Left ventricle myocardium inferior (tissue), 1 donor: Measurements from ENCODE around the gene GPR78. TPM values are rescaled to one million over a fixed set of nuclear protein-coding genes. Genes with fewer than 3 reads are reported as not detected.

Source experiments
- DNase-seq: peaks from one replicate; pipeline ENCODE4 v3.0.0-alpha.2; 2020
- H3K27ac ChIP-seq: fragments of 200-600 bp; replicated peaks from 2 replicates; pipeline ENCODE4 v1.8.0; 2021
- H3K27me3 ChIP-seq: fragments of 200-600 bp; 2 replicates; pipeline ENCODE4 v1.8.0; 2021; ENCODE audit warnings: low read depth
- H3K36me3 ChIP-seq: fragments of 200-600 bp; 2 replicates; pipeline ENCODE4 v1.8.0; 2021
- H3K4me1 ChIP-seq: fragments of 200-600 bp; 2 replicates; pipeline ENCODE4 v1.8.0; 2021
- H3K4me3 ChIP-seq: fragments of 200-600 bp; 2 replicates; pipeline ENCODE4 v1.8.0; 2021; ENCODE audit warnings: mild to moderate bottlenecking, moderate library complexity
- H3K9me3 ChIP-seq: fragments of 200-600 bp; replicated peaks from 2 replicates; pipeline ENCODE4 v1.8.0; 2021
- intact Hi-C: fragments of 100-400 bp; cut with micrococcal nuclease; formaldehyde crosslinking; loops from one replicate; pipeline ENCODE4 v1.11.0; 2022
- total RNA-seq: library from RNA; stranded (reverse); fragmentation: NEBNext Ultra II Directional; extraction: Animal tissue kit (Norgen Biotek cat#: 25700); gene quantifications from one replicate; pipeline ENCODE4 v1.2.1, GENCODE V29; 2021
- TF ChIP-seq, protein P1 (sequence below): fragments of 200-600 bp; IDR thresholded peaks from 2 replicates; pipeline ENCODE4 v1.8.0; 2021; ENCODE audit warnings: antibody characterized with exemption, mild to moderate bottlenecking, borderline replicate concordance
- donor health status: DM: no; HTN: yes; CAD: no; lungs with severe emphysema.

GPR78 gene
- total RNA-seq, 1 donor from 2014 or later: not detected

DNA sequence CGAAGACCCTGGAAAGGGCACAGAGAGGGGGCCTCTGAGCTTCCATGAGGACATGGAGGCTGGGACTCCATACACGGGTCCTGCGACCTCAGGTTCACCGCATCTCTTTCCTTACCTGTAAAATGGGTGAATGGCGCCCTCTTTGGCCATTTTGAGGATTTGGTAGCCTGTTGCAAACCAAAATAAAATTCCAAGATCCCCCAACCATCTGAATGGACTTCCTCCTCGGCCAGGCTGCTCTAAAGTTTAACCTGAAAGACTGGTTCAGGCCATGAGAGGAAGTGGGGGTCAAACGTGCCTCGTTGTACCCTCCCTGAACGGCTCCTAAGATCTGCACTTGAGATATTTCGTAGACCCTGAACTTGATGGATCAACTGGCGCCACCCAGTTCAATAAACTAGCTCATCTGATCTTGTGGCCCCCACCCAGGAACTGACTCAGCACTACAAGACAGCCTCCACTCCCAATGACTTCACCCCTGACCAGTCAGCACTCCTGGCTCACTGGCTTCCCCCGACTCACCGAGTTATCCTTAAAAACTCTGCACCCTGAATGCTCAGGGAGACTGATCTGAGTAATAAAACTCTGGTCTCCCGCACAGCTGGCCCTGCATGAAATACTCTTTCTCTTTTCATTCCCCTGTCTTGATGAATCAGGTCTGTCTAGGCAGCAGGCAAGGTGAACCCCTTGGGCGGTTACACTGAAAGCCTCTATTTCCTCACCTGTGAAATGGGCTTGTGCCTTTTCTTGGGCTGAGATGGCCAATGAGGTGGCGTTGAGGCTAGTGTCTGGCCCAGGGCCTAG is 32.9 kb upstream of the GPR78 start:
- no peak for DNase-seq
- H3K27ac ChIP-seq: no peak overlapping the region
- H3K9me3 ChIP-seq: peaks cover 4% of the 10 kb centered on the region
- H3K4me1 ChIP-seq: no peaks in the 10 kb centered on the region
- peaks cover 51% of the 10 kb centered on the region for H3K27me3 ChIP-seq
- no peaks in the 10 kb centered on the region for H3K36me3 ChIP-seq
- intact Hi-C loops: no loop called here
- TF ChIP-seq, protein P1, sequence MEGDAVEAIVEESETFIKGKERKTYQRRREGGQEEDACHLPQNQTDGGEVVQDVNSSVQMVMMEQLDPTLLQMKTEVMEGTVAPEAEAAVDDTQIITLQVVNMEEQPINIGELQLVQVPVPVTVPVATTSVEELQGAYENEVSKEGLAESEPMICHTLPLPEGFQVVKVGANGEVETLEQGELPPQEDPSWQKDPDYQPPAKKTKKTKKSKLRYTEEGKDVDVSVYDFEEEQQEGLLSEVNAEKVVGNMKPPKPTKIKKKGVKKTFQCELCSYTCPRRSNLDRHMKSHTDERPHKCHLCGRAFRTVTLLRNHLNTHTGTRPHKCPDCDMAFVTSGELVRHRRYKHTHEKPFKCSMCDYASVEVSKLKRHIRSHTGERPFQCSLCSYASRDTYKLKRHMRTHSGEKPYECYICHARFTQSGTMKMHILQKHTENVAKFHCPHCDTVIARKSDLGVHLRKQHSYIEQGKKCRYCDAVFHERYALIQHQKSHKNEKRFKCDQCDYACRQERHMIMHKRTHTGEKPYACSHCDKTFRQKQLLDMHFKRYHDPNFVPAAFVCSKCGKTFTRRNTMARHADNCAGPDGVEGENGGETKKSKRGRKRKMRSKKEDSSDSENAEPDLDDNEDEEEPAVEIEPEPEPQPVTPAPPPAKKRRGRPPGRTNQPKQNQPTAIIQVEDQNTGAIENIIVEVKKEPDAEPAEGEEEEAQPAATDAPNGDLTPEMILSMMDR: no peak
- H3K4me3 ChIP-seq: no peak overlapping the region

DNA sequence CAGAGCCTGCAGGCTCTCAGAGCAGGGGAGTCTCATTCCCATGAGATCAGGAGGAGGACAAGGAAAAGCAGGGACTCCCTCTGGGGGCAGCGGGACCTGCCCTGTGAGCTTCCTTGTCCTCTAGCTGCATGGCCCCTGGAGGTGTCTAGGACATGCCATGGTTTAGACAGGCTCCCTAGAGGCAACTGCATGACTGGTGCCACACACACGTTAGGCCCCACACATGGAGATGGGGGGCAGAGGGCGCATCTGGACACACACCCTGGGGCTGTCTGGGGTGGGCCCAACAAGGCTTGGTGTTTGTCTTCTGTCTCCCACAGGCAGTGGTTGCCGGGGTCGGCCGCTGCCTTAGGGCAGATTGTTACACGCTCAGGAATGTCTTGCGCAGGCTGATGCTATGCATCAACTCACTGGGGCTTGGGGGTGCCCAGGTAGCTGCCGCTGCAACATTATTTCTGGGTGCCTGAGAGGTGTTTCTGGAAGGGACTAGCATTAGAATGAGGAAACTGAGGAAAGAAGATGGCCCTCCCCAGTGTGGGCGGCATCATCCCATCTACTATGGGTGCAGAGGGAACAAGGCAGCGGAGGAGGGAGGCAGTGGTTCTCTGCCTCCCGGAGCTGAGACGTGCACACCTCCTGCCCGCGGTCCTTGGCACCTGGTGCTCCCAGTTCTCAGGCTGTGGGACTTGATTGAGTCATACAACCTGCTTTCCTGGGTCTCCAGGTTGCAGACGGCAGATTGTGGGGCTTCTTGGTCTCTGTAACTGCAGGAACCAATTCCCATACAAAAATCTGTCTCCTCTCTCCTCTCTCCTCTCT is 32.1 kb upstream of the GPR78 start:
- H3K36me3 ChIP-seq: no peaks in the 10 kb centered on the region
- H3K9me3 ChIP-seq: peaks cover 4% of the 10 kb centered on the region
- H3K27ac ChIP-seq: no peak overlapping the region
- no peaks in the 10 kb centered on the region for H3K4me1 ChIP-seq
- H3K4me3 ChIP-seq: no peak overlapping the region
- TF ChIP-seq, protein P1: no peak
- DNase-seq: no peak
- intact Hi-C loops: no loop called here
- H3K27me3 ChIP-seq: peaks cover 59% of the 10 kb centered on the region

DNA sequence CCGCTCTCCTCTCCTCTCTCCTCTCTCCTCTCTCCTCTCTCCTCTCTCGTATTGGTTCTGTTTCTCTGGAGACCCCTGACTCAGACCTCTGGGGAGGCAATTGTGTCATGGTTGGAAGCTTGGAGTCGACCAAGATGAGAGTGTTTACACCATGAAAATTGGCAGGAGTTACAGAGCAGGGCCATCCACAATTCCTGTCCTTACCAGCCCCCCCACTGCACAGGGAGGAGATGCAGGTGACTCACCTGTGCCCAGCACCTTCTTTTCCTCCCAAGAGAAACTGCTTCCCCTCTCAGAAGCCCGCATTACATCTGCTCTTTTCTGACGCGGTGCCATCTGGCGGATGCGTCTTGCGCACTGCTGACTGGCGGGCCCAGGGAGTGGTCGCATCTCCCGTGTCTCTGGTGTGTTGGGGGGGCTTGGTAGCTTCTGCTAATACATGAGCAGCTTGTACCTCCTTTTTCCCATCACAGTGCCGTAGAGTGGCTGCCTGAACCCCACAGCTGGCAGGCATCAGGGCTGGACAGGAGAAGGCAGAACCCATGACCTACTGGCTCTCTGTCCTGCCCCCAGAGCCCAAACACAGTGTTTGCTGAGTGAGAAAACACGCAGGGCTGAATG is 31.4 kb upstream of the GPR78 start:
- Histone ChIP-seq H3K27ac (no peak overlapping the region), H3K9me3 (peaks cover 4% of the 10 kb centered on the region), H3K36me3 (no peaks in the 10 kb centered on the region), H3K27me3 (peaks cover 66% of the 10 kb centered on the region), H3K4me1 (no peaks in the 10 kb centered on the region), H3K4me3 (no peak overlapping the region)
- intact Hi-C loops: no loop called here
- TF ChIP-seq, protein P1: no peak
- no peak for DNase-seq

DNA sequence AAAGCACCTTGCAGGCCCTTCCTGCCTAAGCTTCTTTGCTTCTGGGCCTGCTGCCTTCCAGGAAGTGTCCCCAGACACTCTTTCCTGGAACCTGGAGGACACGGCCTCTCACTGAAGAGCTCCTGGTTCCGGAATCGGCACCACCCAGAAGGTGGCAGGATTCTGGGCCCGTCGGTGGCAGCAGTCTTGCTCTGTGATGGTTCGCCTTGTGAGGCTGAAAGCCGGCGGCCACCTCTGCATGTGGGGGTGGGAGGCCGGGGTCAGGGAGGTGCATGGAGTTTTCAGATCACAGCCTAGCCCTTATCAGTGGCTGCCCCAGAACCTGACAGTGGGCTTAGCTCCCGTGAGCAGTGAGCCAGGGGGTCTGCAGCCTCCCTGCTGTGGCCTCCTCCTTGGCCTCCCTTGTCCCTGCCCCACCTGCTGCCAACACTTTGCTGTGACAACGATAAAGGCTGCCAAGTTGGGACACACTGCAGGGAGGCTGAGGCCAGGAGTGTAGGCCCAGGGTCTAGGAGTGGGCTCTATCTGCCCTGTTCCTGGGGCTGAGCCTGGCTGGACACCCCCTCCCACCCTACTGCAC is 30.8 kb upstream of the GPR78 start:
- Histone ChIP-seq H3K27me3 (peaks cover 66% of the 10 kb centered on the region), H3K36me3 (no peaks in the 10 kb centered on the region), H3K9me3 (peaks cover 4% of the 10 kb centered on the region), H3K4me3 (no peak overlapping the region), H3K4me1 (no peaks in the 10 kb centered on the region), H3K27ac (no peak overlapping the region)
- TF ChIP-seq, protein P1: no peak
- DNase-seq: no peak
- intact Hi-C loops: no loop called here

DNA sequence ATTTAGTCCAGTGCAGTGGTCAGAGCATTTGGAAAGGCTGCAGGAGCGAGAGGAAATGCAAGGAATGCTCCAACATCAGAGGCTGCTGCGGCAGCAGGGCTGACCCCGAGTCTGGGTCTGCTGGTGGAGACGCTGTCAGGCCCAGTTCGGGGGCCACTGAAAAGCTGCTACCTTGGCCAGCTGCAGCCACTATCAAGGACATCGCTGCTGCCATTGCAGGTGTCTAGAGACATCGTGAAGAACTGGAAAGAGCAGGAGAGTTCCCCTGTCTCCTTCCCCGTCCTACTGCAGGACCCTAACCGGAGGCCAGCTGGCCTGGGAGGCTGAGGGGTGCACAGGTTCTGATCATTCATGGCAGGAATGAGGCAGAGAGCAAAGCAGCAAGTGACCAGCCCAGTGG is 29.5 kb upstream of the GPR78 start:
- Histone ChIP-seq H3K27ac (no peak overlapping the region), H3K4me3 (no peak overlapping the region), H3K9me3 (peaks cover 4% of the 10 kb centered on the region), H3K36me3 (no peaks in the 10 kb centered on the region), H3K4me1 (no peaks in the 10 kb centered on the region), H3K27me3 (peaks cover 66% of the 10 kb centered on the region)
- TF ChIP-seq, protein P1: no peak
- no peak for DNase-seq
- intact Hi-C loops: no loop called here
